Hepatic stellate cell (primary cell): ENCODE results near the gene FBXO39.
A peak's percentile ranks its signal among the peaks of the same experiment; 100 is the strongest.
"Not testable (repeated sequence)": the region's sequence is repeated elsewhere in the genome, so short reads cannot be mapped to it uniquely, and the experiment has no call there.

Experiments
- DNase-seq: peaks from one replicate; pipeline ENCODE4 v3.0.0; 2011; ENCODE audit warnings: low spot score

The FBXO39 gene

DNA sequence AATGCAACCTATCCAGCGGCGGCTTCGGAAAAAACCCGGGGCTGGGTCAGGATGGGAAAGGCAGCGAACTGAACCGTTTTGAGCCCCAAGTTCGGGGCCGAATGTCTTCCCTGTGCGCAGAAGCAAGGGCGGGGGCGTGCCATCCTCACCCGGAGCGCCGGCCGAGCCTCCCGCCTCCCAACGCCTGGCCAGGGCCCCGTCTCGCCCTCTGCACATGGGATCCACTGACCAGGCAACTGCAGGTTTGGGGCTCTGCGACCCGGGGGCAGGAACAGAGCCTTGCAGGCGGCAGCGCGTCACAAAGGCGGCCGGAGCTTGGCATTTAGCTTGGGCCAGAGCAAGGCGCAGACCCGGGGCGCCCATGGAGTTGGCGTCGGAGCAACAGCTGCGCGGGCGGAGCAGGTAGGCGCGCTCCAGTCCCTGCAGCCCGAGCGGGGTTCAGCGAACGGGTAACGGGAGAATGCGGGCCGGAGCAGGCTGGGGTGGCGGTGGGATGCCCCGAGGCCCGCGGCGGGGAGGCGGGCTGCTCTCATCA, at the start of gene FBXO39:
TSS of gene FBXO39 (plus strand) at position 345 of the 535 bp plus-strand sequence. CDS start 3,654 bp downstream, outside the sequence.
- no peak for DNase-seq

DNA sequence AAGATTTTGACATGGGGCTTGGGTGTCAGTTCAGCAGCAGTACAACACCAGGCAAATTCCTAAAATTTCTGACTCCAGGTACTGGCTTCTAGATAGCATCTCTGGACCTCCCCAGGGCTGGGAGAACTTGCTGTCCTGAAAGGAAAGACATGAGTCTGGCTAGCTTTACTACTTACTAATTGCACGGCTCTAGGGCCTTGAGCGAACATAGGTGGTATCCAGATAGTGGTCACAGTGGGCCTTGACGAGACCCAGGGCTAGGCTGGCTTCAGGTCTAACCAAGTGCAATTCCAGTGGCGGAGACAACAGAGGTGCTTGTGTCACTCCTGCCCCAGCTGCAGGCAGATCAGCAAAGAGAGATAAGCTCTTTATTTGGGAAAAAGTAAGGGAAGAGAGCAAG, 46.5 kb upstream of the FBXO39 start:
- no peak for DNase-seq

DNA sequence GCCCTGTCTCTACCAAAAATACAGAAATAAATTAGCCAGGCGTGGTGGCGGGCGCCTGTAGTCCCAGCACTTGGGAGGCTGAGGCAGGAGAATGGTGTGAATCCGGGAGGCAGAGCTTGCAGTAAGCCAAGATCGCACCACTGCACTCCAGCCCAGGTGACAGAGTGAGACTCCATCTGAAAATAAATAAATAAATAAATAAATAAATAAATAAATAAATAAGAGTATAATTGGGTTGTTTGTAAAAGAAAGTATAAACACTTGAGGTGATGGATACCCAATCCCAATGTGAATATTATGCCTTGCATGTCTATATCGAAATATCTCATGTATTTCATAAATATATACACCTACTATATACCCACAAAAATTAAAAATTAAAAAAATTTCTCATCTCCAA, 29.4 kb upstream of the FBXO39 start:
- not testable (repeated sequence) for DNase-seq

DNA sequence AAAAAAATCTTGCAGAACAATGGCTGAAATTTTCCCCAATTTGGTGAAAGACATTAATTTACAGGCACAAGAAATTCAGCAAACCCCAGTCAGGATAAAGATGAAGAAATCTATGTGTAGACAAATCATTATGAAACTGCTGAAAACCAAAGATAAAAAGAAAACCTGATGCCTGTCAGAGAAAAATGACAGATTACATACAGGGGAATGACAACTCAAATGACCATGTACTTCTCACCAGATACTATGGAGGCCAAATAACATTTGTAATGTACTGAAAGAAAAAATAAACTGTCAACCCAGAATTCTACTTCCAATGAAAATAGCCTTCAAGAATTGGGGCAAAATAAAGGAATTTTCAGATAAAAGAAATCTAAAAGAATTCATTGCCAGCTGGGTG, 27.4 kb upstream of the FBXO39 start:
- no peak for DNase-seq

DNA sequence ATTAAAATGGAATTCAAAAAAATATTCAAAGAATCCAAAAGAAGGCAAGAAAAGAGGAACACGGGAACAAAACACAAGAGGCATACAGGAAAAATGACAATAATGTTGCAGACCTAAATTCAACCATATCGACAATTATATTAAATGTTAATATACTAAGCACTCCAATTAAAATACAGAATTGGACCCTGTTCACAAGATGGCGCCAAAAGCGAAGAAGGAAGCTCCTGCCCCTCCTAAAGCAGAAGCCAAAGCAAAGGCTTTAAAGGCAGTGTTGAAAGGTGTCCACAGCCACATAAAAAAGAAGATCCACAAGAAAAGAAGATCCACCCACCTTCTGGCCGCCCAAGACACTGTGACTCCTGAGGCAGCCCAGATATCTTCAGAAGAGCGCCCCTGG, 26.5 kb upstream of the FBXO39 start:
- DNase-seq = no peak

DNA sequence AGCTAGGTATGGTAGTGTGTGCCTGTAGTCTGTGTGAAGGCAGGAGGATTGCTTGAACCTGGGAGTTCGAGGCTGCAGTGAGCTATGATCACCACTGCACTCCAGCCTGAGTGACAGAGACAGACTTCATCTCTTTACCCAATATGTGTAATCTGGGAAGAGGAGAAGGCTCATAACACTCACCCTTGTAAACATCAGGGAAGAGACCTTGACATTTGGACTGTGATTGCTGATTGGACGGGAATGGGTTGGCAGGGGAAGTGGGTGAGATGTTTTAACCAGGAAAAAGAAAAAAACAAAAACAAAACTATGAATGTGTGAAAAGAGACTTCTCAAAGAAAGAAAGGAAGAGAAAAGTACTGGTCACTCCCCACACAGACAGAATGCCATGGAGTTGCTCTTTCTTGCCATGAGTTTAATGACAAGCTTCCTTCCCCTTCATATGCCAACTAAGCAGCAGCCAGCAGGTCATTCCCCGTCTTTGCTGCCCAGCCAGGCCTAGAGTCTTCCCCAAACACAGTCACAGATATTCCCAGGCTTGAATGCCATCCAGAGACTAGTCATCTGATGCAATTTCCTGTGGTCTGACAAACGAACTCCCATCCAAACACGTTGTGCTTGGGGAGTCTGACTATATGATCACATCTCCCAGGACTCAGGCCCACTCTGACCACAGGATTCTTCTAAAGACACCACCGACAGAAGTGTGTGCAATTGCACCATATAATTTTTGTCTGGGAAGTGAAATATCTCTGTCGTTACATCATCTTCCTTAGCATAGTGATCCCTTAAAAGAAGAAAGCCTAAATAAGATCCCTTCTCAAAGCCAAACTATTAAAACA, 23.7 kb upstream of the FBXO39 start:
- DNase-seq = peak; percentile 97

DNA sequence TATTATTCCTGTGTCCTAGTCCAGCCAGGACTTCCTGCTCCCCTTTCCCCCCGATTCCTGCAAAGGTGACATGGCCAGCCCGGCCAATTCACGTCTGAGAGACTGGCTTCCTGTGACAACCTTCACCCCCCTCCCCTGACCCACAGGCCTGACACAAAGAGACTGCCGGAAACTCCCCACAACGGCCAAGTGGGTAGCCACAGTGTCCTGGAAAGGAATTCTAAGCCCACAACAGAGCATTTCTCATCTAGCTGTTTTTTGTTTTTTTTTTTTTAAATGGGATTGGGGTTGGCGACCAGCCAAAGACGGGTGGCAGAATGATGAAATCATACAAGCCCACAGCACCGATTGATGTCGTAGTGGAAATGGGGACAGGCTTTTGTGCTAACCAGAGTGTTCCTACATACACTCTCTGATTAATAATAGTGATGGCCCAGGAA, 23.0 kb upstream of the FBXO39 start:
- peak; percentile 81 for DNase-seq

DNA sequence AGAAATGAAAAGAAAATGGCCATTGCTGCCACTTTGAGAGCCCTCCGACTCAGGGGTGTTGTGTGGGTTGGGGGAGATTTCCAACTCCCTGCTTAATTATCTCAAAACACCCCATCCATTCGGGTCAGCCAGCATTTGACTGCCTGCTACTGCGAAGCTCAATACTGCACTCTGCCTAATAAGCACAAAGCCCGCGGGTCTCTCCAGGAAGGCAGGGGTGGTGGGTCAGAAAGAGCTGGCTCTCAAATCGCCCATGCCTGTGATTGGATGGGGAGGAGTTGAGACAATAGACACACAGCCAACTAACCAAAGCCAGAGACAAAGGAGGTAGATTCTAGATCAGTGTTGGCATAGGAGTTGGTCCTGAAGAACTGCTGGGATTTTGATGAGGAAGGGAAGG, 22.5 kb upstream of the FBXO39 start:
- DNase-seq = no peak

DNA sequence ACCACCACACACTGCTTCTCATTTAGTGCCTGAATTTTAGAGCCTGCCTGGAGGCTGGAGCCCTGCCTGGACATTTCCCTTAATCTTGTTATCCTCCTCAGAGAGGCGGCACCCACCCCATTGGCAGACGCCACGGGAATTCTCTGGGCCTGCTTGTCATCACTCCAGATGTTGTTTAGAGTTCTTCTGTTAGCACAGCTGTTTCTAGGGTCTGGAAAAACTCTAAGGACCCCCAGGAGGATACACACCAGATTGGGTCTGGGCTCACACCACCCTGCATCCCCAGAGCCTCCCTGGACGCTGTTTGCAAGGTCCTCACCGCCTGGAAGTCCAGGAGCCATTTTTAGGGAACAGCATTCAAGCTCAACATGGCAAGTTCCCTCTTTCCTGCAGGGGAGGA, 20.7 kb upstream of the FBXO39 start:
- peak; percentile 21 for DNase-seq

DNA sequence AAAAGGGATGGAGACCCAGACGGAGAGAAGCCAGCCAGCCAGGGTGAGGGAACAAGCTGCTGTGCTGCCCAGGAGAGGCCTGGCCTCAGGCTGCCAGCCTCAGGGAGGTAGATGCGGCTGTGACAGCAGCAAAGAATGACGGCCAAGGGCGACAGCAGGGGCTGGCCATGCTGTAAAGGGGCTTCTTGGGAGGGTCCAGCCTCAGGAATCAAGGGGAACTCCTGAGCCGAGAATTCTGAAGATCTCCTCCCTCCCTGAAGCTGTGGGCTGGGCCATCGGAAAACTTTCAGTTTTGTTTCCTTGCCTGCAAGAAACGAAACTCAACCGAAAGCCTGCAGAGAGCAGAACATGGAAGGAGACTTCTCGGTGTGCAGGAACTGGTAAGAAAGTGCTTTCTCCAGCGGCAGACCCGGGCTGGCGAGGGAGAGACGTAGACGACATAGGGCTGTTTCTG, 20.3 kb upstream of the FBXO39 start, which contains the start of gene XAF1:
TSS of gene XAF1 (plus strand) at position 316 of the 454 bp plus-strand sequence. CDS start at position 349, 33 bp downstream.
- peak; percentile 63 for DNase-seq

DNA sequence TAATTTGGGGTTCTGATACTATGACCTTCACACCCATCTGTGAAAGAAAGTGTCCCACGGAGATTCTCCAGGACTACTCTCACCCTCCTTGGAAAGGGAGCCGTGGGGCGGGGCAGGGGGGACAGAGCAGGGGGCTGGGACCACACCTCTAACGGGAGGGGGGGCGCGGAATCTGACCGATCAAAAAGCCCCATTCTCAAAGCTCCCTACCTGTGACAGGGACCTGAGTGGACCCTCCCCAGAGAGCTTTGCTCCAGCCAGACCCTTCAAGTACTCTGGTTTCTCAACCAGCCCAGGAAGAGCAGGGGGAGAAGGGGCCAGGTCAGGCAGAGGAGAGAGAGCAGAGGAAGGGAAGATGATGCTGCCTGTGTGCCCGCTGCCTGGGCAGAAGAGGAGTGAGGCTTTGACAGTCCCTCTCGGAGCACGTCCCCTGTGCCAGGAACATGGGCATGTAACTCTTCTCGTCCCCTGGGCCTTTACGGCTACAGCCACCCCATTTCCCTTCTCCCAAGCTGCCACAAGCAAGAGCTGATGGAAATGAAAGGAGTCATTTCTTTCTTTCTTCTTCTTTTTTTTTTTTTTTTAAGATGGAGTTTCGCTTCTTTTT, 19.5 kb upstream of the FBXO39 start:
- no peak for DNase-seq

DNA sequence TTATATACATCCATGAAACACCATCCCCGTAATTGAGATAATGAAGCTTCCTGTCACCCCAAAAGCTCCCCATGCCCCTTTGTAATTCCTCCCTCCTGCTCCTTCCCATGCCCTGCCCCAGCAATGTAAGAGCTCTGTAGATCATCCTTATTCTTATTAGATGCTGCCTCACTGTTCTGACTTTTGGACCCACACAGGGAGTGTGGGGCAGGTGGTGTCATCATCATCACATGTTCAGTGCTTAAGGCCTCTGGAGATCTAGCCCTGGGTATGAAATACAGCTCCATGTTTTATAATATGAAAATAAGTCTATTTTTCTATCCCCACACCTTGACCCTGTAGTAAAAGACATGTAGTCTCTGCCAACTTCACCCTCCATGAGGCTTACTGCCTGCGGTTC, 18.3 kb upstream of the FBXO39 start:
- no peak for DNase-seq

DNA sequence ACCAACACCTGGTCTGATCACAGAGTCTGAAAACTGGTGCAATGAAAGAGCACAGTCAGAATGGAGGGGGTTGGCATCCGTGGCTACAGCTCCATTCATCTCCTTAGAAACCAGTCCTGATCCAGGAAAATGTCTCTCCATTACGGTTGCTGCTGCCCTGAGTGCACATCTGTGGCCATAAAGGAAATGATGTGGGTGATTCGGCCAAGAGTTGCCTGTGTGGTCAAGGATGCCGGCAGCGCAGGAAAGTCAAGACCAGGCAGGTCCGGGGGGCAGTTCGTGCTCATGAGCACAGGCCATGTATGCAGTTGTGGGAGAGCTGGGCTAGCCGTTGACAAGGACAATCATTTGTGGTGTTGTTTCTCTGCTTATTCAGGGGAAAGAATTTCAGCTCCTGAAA, 14.2 kb upstream of the FBXO39 start:
- no peak for DNase-seq

DNA sequence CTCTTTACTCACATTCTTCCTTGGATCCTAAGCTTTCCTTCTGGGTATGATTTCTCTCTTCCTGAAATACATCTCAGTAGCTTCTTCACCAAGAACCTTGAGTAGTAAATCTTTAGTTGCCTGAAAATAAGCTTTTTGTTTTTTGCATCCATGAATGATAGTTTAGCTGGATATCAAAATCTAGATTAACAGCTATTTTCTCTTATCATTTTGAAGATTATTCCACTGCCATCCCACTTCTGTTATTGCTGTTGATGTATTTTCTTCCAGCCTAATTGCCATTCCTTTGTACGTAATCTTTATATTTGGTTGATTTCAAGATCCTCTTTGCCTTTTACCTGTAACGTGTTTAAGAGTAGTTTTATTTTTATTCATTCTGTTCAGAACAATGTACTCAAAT, 7.6 kb upstream of the FBXO39 start:
- no peak for DNase-seq

DNA sequence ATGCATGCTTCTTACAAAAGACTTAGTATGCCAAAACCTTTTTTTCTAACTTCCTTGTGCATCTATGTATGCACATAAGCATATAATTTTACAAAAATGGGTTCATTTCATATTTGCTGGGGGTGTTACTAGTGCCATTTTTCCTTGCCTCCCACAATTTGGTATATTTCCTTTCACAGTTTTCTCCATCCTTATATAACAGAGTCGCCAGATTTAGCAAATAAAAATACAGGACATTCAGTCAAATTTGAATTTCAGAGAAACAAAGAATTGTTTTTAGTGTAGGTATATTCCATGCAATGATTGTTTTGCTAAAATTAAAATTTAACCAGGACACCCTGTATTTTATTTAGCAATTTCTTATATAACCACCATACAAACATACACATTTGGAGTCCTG, 4.0 kb upstream of the FBXO39 start:
- DNase-seq = no peak

DNA sequence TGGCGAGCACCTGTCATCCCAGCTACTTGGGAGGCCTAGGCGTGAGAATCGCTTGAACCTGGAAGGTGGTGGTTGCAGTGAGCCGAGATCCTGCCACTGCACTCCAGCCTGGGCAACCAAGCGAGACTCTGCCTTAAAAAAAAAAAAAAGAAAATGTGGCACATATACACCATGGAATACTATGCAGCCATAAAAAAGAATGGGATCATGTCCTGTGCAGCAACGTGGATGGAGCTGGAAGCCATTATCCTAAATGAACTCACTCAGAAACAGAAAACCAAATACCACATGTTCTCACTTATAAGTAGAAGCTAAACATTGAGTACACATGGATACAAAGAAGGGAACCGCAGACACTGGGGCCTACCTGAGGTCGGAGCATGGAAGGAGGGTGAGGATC, 1.1 kb upstream of the FBXO39 start:
- DNase-seq = not testable (repeated sequence)

DNA sequence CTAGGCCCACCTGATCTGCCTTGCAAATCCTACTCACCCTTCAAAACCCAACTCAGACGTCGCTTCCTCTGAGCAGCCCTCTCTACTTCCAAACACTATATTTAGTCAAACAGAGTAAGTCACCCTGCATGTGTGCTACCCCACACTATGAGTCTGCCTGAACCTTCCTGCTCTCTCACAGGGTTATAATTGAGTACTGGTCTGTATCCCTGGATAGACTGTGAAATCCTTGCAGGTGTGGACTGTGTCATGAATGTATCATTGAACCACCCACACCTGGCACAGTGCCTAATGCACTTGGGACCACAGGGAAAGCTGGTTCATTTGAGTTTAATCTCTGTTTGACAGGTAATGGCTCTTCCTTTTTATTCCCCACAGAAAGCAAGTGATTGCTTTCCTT, 3.4 kb downstream of the FBXO39 start:
- no peak for DNase-seq

DNA sequence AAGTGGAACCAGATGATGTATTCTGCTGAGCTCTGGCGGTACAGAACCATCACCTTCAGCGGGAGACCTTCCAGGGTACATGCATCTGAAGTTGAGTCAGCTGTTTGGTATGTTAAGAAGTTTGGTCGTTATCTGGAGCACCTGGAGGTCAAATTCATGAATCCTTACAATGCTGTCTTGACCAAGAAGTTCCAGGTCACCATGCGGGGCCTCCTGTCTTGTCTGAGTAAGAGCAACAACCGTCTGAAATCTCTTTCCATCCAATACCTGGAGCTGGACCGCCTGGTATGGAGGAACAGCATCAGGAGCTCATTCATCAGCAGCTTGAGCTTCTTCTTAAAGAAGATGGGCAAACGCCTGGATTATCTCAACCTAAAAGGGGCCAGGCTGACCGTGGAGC, 4.0 kb downstream of the FBXO39 start:
- no peak for DNase-seq

DNA sequence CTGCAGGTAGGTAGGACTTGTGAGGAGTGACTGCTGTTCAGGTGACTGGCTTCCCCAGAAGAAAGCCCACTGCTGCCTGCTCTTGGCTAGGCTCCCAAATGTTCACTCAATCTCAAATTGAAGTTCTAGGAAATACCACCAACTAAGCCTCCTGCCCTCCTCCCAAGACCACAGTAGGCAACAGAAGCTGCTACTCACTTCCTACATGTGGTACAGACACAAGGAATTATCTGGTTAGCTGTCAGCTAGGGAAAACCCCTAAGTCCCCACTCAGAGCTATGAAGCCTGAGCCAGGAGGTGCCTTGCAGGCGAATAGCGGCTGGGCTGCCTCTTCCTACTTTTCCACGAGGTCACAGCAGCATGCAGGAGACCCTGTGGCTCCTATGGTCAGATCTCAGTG, 4.9 kb downstream of the FBXO39 start:
- no peak for DNase-seq

DNA sequence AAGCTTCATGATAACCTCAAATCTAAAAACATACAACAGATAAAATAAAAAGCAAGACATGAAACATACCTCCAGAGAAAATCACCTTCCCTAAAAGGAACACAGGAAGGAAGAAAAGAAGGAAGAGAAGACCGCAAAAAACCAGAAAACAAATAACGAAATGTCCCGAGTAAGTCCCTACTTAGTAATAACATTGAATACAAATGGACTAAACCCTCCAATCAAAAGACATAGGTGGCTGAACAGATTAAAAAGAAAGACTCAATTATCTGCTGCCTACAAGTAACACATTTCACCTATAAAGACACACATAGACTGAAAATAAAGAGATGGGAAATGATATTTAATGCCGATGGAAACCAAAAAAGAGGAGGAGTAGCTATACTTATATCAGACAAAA, 6.2 kb downstream of the FBXO39 start:
- DNase-seq = no peak

DNA sequence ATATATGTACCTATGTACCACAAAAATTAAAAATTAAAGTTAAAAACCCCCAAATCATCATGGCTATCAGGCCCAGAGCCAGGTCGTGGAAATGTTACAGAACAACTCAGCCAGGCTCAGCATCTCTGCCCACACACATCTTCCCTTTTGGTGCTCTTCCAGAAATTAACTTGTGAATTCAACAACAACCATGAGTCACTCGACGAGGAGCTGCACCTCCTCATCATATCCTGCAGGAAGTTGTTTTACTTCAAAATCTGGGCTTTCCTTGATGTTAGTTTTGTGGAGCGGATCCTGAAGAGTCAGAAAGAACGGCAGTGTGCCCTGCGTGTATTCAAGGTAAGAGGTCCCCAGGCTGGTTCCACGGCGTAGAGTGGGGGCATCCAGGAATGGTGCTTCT, 10.6 kb downstream of the FBXO39 start:
- no peak for DNase-seq

DNA sequence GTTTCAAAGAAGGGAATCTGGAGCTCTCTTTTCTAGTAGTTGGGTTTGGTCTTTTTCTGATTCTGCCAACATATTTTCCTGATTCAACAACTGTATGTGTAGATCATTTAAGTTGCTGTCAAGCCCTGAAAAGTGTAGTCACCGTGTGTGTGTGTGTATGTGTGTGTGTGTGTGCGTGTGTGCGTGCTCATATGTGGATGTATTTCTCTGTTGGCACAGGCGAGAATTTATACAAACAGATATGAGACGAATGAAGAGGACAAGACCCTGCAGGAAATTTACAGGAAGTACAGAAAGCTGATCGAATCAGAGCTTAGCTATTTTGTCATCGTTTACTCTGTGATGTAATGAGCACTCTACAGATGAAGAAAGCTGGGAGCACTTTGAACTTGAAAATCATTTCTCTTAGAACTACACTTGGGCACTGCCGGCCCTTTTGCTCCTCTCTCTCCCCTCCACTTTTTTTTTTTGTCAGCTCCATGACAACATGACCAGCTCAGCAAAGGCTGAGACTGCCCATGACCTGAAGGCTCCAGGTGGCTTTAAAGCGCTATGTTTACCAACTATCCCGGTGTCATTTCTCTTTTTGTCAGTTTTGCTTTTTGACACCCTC, 11.2 kb downstream of the FBXO39 start:
- DNase-seq = no peak

DNA sequence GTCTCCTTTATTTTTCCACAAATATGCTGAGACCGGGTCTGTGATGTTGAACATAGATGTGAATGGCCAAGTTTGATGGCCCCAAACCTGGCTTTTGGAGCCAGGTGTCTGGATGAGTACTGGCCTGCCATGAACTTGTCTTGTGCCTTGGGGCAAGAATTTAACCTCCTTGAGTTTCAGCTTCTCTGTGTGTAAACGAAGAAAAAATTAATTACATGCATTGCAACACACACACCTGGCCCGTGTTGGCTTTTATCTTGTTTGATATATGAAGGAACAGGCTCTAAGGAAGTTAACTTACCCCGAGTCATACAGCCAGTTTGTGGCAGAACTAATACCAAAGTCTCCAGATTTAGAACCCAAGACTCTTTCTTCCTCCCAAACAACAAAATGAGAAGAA, 13.1 kb downstream of the FBXO39 start:
- no peak for DNase-seq
